BLaER1 treated with 17β-estradiol and CSF1 and Interleukin-3, amounts not matched to agents 10 nM and 100 nM (cell line): ENCODE data around the gene TTC17.
A peak's percentile ranks its signal among the peaks of the same experiment; 100 is the strongest.

Experiments used
- H3K27ac ChIP-seq, 11 experiments: shearing (Covaris generic); formaldehyde crosslinking; 2 replicates each; pipeline ENCODE4 v1.8.1; 2022
- H3K27me3 ChIP-seq, 11 experiments: shearing (Covaris generic); formaldehyde crosslinking; 2 replicates each; pipeline ENCODE4 v1.8.1; 2022
- H3K36me3 ChIP-seq, 11 experiments: shearing (Covaris generic); formaldehyde crosslinking; 2 replicates each; pipeline ENCODE4 v1.8.1; 2022
- H3K4me1 ChIP-seq, 10 experiments: shearing (Covaris generic); formaldehyde crosslinking; 2 replicates each; pipeline ENCODE4 v1.8.1; 2022
- H3K4me2 ChIP-seq, 11 experiments: shearing (Covaris generic); formaldehyde crosslinking; 2 replicates each; pipeline ENCODE4 v1.8.1; 2022
- H3K4me3 ChIP-seq, 10 experiments: shearing (Covaris generic); formaldehyde crosslinking; 2 replicates each; pipeline ENCODE4 v1.8.1; 2022
- H3K9ac ChIP-seq, 11 experiments: shearing (Covaris generic); formaldehyde crosslinking; 2 replicates each; pipeline ENCODE4 v1.8.1; 2022
- H3K9me3 ChIP-seq, 11 experiments: shearing (Covaris generic); formaldehyde crosslinking; replicated peaks in 1 of 11; 2 replicates each; pipeline ENCODE4 v1.8.1; 2022
- H4K20me1 ChIP-seq, 11 experiments: shearing (Covaris generic); formaldehyde crosslinking; 2 replicates each; pipeline ENCODE4 v1.8.1; 2022
- Cebpa-rat ChIP-seq, 11 experiments: shearing (Covaris generic); IDR thresholded peaks; 2 replicates each; pipeline ENCODE4 v1.8.1; 2022

Gene TTC17

GRCh38 chr11:43503417-43503816 lies 144.7 kb downstream of the TTC17 start:
- Histone ChIP-seq H3K27me3 (no peaks in the 10 kb centered on the region), H3K9ac (no peak overlapping the region), H3K9me3 (peaks cover 0 to 8% (median 0%) of the 10 kb centered on the region in 11 experiments; a peak in 2 of 22 replicates), H3K4me1 (peaks cover 0 to 18% (median 8%) of the 10 kb centered on the region in 10 experiments; a peak in 15 of 20 replicates), H3K27ac (no peak overlapping the region), H4K20me1 (no peaks in the 10 kb centered on the region), H3K4me3 (no peak overlapping the region), H3K4me2 (no peak overlapping the region), H3K36me3 (no peaks in the 10 kb centered on the region)
- TF ChIP-seq Cebpa-rat (IDR thresholded peaks at IDR 0.05), result no peak

GRCh38 chr11:43504316-43504950 lies 145.7 kb downstream of the TTC17 start:
- H3K4me3 ChIP-seq, result no peak overlapping the region
- no peak overlapping the region for H3K27ac ChIP-seq
- peaks cover 0 to 8% (median 0%) of the 10 kb centered on the region in 11 experiments; a peak in 2 of 22 replicates for H3K9me3 ChIP-seq
- H3K27me3 ChIP-seq, result no peaks in the 10 kb centered on the region
- H4K20me1 ChIP-seq, result no peaks in the 10 kb centered on the region
- no peak for TF ChIP-seq Cebpa-rat (IDR thresholded peaks at IDR 0.05)
- H3K4me2 ChIP-seq, result no peak overlapping the region
- no peaks in the 10 kb centered on the region for H3K36me3 ChIP-seq
- peaks cover 0 to 17% (median 4%) of the 10 kb centered on the region in 10 experiments; a peak in 11 of 20 replicates for H3K4me1 ChIP-seq
- no peak overlapping the region for H3K9ac ChIP-seq

- no peaks in the 10 kb centered on the region for H4K20me1 ChIP-seq
- TF ChIP-seq Cebpa-rat (IDR thresholded peaks at IDR 0.05), result no peak
- peaks cover 0 to 6% (median 0%) of the 10 kb centered on the region in 11 experiments; a peak in 2 of 22 replicates for H3K9me3 ChIP-seq
- no peak overlapping the region for H3K4me3 ChIP-seq
- no peak overlapping the region for H3K9ac ChIP-seq
- H3K27ac ChIP-seq, result no peak overlapping the region
- H3K27me3 ChIP-seq, result no peaks in the 10 kb centered on the region
- no peaks in the 10 kb centered on the region for H3K36me3 ChIP-seq
- no peak overlapping the region for H3K4me2 ChIP-seq
- peaks cover 0 to 17% (median 4%) of the 10 kb centered on the region in 10 experiments; a peak in 11 of 20 replicates for H3K4me1 ChIP-seq
These were observed 146.5 kb downstream of the TTC17 start for GRCh38 chr11:43505171-43505570.

- no peak overlapping the region for H3K4me2 ChIP-seq
- H4K20me1 ChIP-seq, result no peaks in the 10 kb centered on the region
- TF ChIP-seq Cebpa-rat (IDR thresholded peaks at IDR 0.05), result no peak
- no peak overlapping the region for H3K4me3 ChIP-seq
- H3K27me3 ChIP-seq, result no peaks in the 10 kb centered on the region
- H3K4me1 ChIP-seq, result peaks cover 0 to 17% (median 4%) of the 10 kb centered on the region in 10 experiments; a peak in 11 of 20 replicates
- no peak overlapping the region for H3K27ac ChIP-seq
- H3K36me3 ChIP-seq, result no peaks in the 10 kb centered on the region
- peaks cover 0 to under 1% (median 0%) of the 10 kb centered on the region in 11 experiments; a peak in 1 of 22 replicates for H3K9me3 ChIP-seq
- no peak overlapping the region for H3K9ac ChIP-seq
These were observed 148.5 kb downstream of the TTC17 start for GRCh38 chr11:43507171-43507570.

- Histone ChIP-seq H3K4me1 (peaks cover 0 to 17% (median 4%) of the 10 kb centered on the region in 10 experiments; a peak in 11 of 20 replicates), H3K36me3 (no peaks in the 10 kb centered on the region), H4K20me1 (no peaks in the 10 kb centered on the region), H3K9ac (no peak overlapping the region), H3K4me2 (peak overlapping the region in 5 of 11 experiments; percentile 44 to 71 (median 59); a peak in 8 of 22 replicates), H3K27ac (peak overlapping the region in 1 of 11 experiments; percentile 29; a peak in 1 of 22 replicates), H3K4me3 (no peak overlapping the region), H3K9me3 (peaks cover 0 to 7% (median 0%) of the 10 kb centered on the region in 11 experiments; a peak in 3 of 22 replicates), H3K27me3 (no peaks in the 10 kb centered on the region)
- no peak for TF ChIP-seq Cebpa-rat (IDR thresholded peaks at IDR 0.05)
These were observed 149.8 kb downstream of the TTC17 start for GRCh38 chr11:43508511-43508918.

GRCh38 chr11:43511959-43512358 lies 153.2 kb downstream of the TTC17 start:
- Histone ChIP-seq H3K9me3 (peaks cover 0 to 7% (median 0%) of the 10 kb centered on the region in 11 experiments; a peak in 3 of 22 replicates), H3K27ac (no peak overlapping the region), H3K4me1 (peaks cover 0 to 17% (median 4%) of the 10 kb centered on the region in 10 experiments; a peak in 11 of 20 replicates), H3K27me3 (no peaks in the 10 kb centered on the region), H4K20me1 (no peaks in the 10 kb centered on the region), H3K4me3 (no peak overlapping the region), H3K4me2 (no peak overlapping the region), H3K9ac (no peak overlapping the region), H3K36me3 (no peaks in the 10 kb centered on the region)
- TF ChIP-seq Cebpa-rat (IDR thresholded peaks at IDR 0.05), result no peak

GRCh38 chr11:43515090-43515489 lies 156.4 kb downstream of the TTC17 start:
- TF ChIP-seq Cebpa-rat (IDR thresholded peaks at IDR 0.05), result no peak
- Histone ChIP-seq H3K27me3 (no peaks in the 10 kb centered on the region), H3K4me1 (peaks cover 0 to 17% (median 0%) of the 10 kb centered on the region in 10 experiments; a peak in 4 of 20 replicates)

GRCh38 chr11:43516316-43516850 lies 157.7 kb downstream of the TTC17 start:
- H3K9me3 ChIP-seq, result peaks cover 13 to 22% (median 15%) of the 10 kb centered on the region in 11 experiments
- TF ChIP-seq Cebpa-rat (IDR thresholded peaks at IDR 0.05), result no peak
- H3K4me1 ChIP-seq, result peaks cover 0 to 17% (median 0%) of the 10 kb centered on the region in 10 experiments; a peak in 4 of 20 replicates
- H3K27me3 ChIP-seq, result no peaks in the 10 kb centered on the region
- H3K4me2 ChIP-seq, result no peak overlapping the region
- H3K36me3 ChIP-seq, result no peaks in the 10 kb centered on the region
- H4K20me1 ChIP-seq, result no peaks in the 10 kb centered on the region
- H3K4me3 ChIP-seq, result no peak overlapping the region
- no peak overlapping the region for H3K27ac ChIP-seq
- no peak overlapping the region for H3K9ac ChIP-seq

More at GRCh38 chr11:43515090-43515489, 156.4 kb downstream of the TTC17 start:
- Histone ChIP-seq H3K36me3 (no peaks in the 10 kb centered on the region), H4K20me1 (no peaks in the 10 kb centered on the region), H3K4me3 (no peak overlapping the region), H3K27ac (no peak overlapping the region), H3K4me2 (no peak overlapping the region), H3K9me3 (peaks cover under 1 to 9% (median 2%) of the 10 kb centered on the region in 11 experiments; a peak in 12 of 22 replicates), H3K9ac (no peak overlapping the region)

- H3K9ac ChIP-seq, result no peak overlapping the region
- H4K20me1 ChIP-seq, result no peaks in the 10 kb centered on the region
- H3K4me1 ChIP-seq, result peaks cover 0 to 17% (median 0%) of the 10 kb centered on the region in 10 experiments; a peak in 4 of 20 replicates
- TF ChIP-seq Cebpa-rat (IDR thresholded peaks at IDR 0.05), result no peak
- no peak overlapping the region for H3K27ac ChIP-seq
- H3K36me3 ChIP-seq, result no peaks in the 10 kb centered on the region
- no peaks in the 10 kb centered on the region for H3K27me3 ChIP-seq
- no peak overlapping the region for H3K4me3 ChIP-seq
- H3K4me2 ChIP-seq, result no peak overlapping the region
- peaks cover 23 to 33% (median 26%) of the 10 kb centered on the region in 11 experiments for H3K9me3 ChIP-seq
These were observed 158.8 kb downstream of the TTC17 start for GRCh38 chr11:43517518-43517917.
